PC-9 (cell line): Measurements from ENCODE around the gene BSND.

Experiments used
- CTCF ChIP-seq: fragments of 200-600 bp; sonication (generic); conservative IDR thresholded peaks from 2 replicates; pipeline ENCODE4 v1.6.1; 2017; ENCODE audit warnings: mixed run types, antibody characterized with exemption, mild to moderate bottlenecking, moderate library complexity
- EZH2 ChIP-seq: fragments of 200-600 bp; sonication (generic); IDR thresholded peaks from 2 replicates; pipeline ENCODE4 v1.8.0; 2017; ENCODE audit warnings: antibody characterized with exemption, low read depth

- TF ChIP-seq EZH2 (no peak), CTCF (no peak)
Measured at GRCh38 chr1:54987427-54987826, 11.3 kb upstream of the BSND start.
